A549 (cell line): Measurements from ENCODE around the gene COG5. TPM values are rescaled to one million over a fixed set of nuclear protein-coding genes. Genes with fewer than 3 reads are reported as not detected.

Experiments used
- ATAC-seq, 2 experiments: fragments of 200-7000 bp in 1 of 2; fragments of >200 bp in 1 of 2; cut with Nextera tagmentation in 1 of 2; cut with Tn5 transposase in 1 of 2; 3 replicates each; pipeline versions ENCODE4 v1.8.0 to v1.9.1; 2018 to 2020; ENCODE audit warnings: mild to moderate bottlenecking in 1 of 2, moderate library complexity in 1 of 2
- CTCF ChIA-PET: fragments of 300-600 bp; sonication (Branson Sonifier 250); formaldehyde crosslinking; extraction: SDS; loops from one replicate; lab custom pipeline; 2021; ENCODE audit warnings: antibody characterized with exemption, inconsistent platforms; lab: Yijun Ruan, JAX
- POLR2A ChIA-PET: fragments of 350-600 bp; formaldehyde crosslinking; extraction: SDS; loops from one replicate; lab custom pipeline; 2021; ENCODE audit warnings: antibody characterized with exemption, inconsistent platforms; lab: Yijun Ruan, JAX
- DNase-seq, 2 experiments: peaks; one replicate each; pipeline versions ENCODE4 v3.0.0 to v3.0.0-alpha.2; 2011 to 2016; ENCODE audit warnings: low read depth in 1 of 2, low spot score in 1 of 2
- FAIRE-seq: peaks from 2 replicates; lab custom pipeline; 2011; peaks lifted over from hg19 to GRCh38; lab: Jason Lieb, UNC
- H3K27ac ChIP-seq, 2 experiments: fragments of >200 bp; sonication (Bioruptor Twin); formaldehyde crosslinking; 3 replicates each; pipeline ENCODE4 v1.5.1; 2016 to 2017
- H3K4me1 ChIP-seq: fragments of >200 bp; sonication (Bioruptor Twin); formaldehyde crosslinking; 3 replicates; pipeline ENCODE4 v1.6.1; 2016
- H3K4me2 ChIP-seq: fragments of >200 bp; sonication (Bioruptor Twin); formaldehyde crosslinking; 3 replicates; pipeline ENCODE4 v1.6.1; 2016
- H3K4me3 ChIP-seq: fragments of >200 bp; sonication (Bioruptor Twin); formaldehyde crosslinking; 3 replicates; pipeline ENCODE4 v1.5.1; 2016
- H3K9me3 ChIP-seq: fragments of >200 bp; sonication (Bioruptor Twin); formaldehyde crosslinking; 3 replicates; pipeline ENCODE4 v1.6.1; 2016
- BHLHE40 ChIP-seq: IDR thresholded peaks from 2 replicates; pipeline ENCODE4 v1.6.1; 2012; ENCODE audit warnings: low read depth, low read length, inconsistent platforms
- CBX2 ChIP-seq: fragments of 200-600 bp; sonication (generic); IDR thresholded peaks from 2 replicates; pipeline ENCODE4 v1.6.1; 2016; ENCODE audit warnings: low read depth, mild to moderate bottlenecking, borderline replicate concordance
- CEBPB ChIP-seq, 2 experiments: fragments of >200 bp in 1 of 2; sonication (Bioruptor Twin) in 1 of 2; formaldehyde crosslinking in 1 of 2; IDR thresholded peaks; 2 replicates each; pipeline ENCODE4 v1.6.1; 2012 to 2016
- EHF ChIP-seq: fragments of 250-450 bp; sonication (Bioruptor Pico); IDR thresholded peaks from 2 replicates; pipeline ENCODE4 v1.5.0; 2020; ENCODE audit warnings: mild to moderate bottlenecking
- EHMT2 ChIP-seq: fragments of 200-600 bp; sonication (generic); IDR thresholded peaks from 2 replicates; pipeline ENCODE4 v1.6.1; 2016; ENCODE audit warnings: antibody characterized with exemption, low read depth, mild to moderate bottlenecking, moderate library complexity
- FOSB ChIP-seq: fragments of 250-450 bp; sonication (Bioruptor Pico); IDR thresholded peaks from 2 replicates; pipeline ENCODE4 v1.5.0; 2020; ENCODE audit warnings: mild to moderate bottlenecking, moderate library complexity
- FOXS1 ChIP-seq: fragments of 250-450 bp; sonication (Bioruptor Pico); IDR thresholded peaks from 2 replicates; pipeline ENCODE4 v1.5.0; 2020; ENCODE audit warnings: mild to moderate bottlenecking, moderate library complexity
- HOXA7 ChIP-seq: fragments of 250-450 bp; sonication (Bioruptor Pico); IDR thresholded peaks from 2 replicates; pipeline ENCODE4 v1.5.0; 2020; ENCODE audit warnings: mild to moderate bottlenecking, moderate library complexity
- HOXB13 ChIP-seq: fragments of 250-450 bp; sonication (Bioruptor Pico); IDR thresholded peaks from 2 replicates; pipeline ENCODE4 v1.5.0; 2020; ENCODE audit warnings: low read depth, mild to moderate bottlenecking, moderate library complexity
- JUNB ChIP-seq: fragments of >200 bp; sonication (Bioruptor Twin); formaldehyde crosslinking; IDR thresholded peaks from 2 replicates; pipeline ENCODE4 v1.6.1; 2016
- KDM1A ChIP-seq: fragments of 200-600 bp; sonication (generic); IDR thresholded peaks from 2 replicates; pipeline ENCODE4 v1.6.1; 2016; ENCODE audit warnings: low read depth, mild to moderate bottlenecking
- MAFK ChIP-seq: fragments of 450-650 bp; IDR thresholded peaks from 2 replicates; pipeline ENCODE4 v1.6.1; 2014; ENCODE audit not compliant: partially characterized antibody
- MYC ChIP-seq: IDR thresholded peaks from 2 replicates; pipeline ENCODE4 v1.6.1; 2012; ENCODE audit warnings: mild to moderate bottlenecking, inconsistent platforms, low read length, improper control_type of control experiment, borderline replicate concordance
- NR3C1 ChIP-seq: fragments of >200 bp; sonication (Bioruptor Twin); formaldehyde crosslinking; IDR thresholded peaks from 3 replicates; pipeline ENCODE4 v1.6.1; 2017
- POLR2AphosphoS2 ChIP-seq: conservative IDR thresholded peaks from 2 replicates; pipeline ENCODE4 v1.6.1; 2012; ENCODE audit warnings: low read length, improper control_type of control experiment, inconsistent platforms
- RFX5 ChIP-seq: fragments of 450-650 bp; IDR thresholded peaks from 2 replicates; pipeline ENCODE4 v1.7.1; 2014; ENCODE audit warnings: antibody characterized with exemption, mild to moderate bottlenecking, moderate library complexity
- SREBF2 ChIP-seq: fragments of 450-650 bp; IDR thresholded peaks from 2 replicates; pipeline ENCODE4 v1.6.1; 2014; ENCODE audit warnings: mild to moderate bottlenecking, moderate library complexity
- ZFP36 ChIP-seq: fragments of 450-650 bp; IDR thresholded peaks from 2 replicates; pipeline ENCODE4 v1.6.1; 2014; ENCODE audit warnings: borderline replicate concordance; ENCODE audit not compliant: partially characterized antibody
- ZNF302 ChIP-seq: fragments of 250-450 bp; sonication (Bioruptor Pico); IDR thresholded peaks from 2 replicates; pipeline ENCODE4 v1.9.0; 2021; ENCODE audit warnings: inconsistent platforms, mild to moderate bottlenecking, moderate library complexity
- ZSCAN20 ChIP-seq: fragments of 250-450 bp; sonication (Bioruptor Pico); IDR thresholded peaks from 2 replicates; pipeline ENCODE4 v1.8.0; 2022; ENCODE audit warnings: mild to moderate bottlenecking, moderate library complexity
- WGBS: methylation state at CpG from one replicate; pipeline ENCODE4 v1.1.6; 2017; ENCODE audit errors: missing lambda C conversion rate; 5-methylcytosine and 5-hydroxymethylcytosine counted together
- polyA plus RNA-seq, 4 experiments: library from polyadenylated mRNA; depleted of rRNA in 3 of 4; stranded (reverse); fragments of >200 nt; fragmentation: RNase III in 1 of 4; extraction: RNeasy Plus Mini Kit Qiagen cat#74134 plus additional on column Dnase treatment in 1 of 4; gene quantifications; 2 replicates in 3 of 4; 3 replicates in 1 of 4; pipeline ENCODE4 v1.2.3, GENCODE V29; 2011 to 2017
- TF ChIP-seq, protein P1 (sequence below): fragments of 150-350 bp; IDR thresholded peaks from 2 replicates; pipeline ENCODE4 v1.6.1; 2014; ENCODE audit warnings: low read depth, mild to moderate bottlenecking, low read length

The COG5 gene
- polyA plus RNA-seq, 2 of the 4 experiments (the other 2 are of a cell fraction): 22.5 to 44.0 TPM

DNA sequence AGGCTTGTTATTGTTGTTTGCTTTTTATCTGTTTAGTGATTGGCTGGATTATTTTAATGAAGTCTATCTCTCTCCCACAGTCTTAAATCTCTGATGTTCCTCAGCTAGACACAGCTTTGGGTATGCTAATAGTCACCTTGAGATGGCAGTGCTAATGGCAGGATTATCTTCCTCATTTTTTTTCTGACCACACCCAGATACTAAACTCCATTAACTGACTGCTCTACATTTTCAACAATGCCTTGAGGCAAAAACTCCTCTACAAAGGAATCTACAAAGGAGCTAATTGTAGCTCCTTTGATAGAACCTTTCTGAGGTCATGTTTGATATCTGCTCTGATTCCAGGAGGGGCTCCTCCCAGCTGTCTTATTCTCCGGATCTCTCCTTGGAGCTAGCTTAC lies 272.3 kb downstream of the COG5 start:
- ChIA-PET CTCF (no interaction called here), POLR2A (interaction anchor here (0.6 kb wide), 1 partner anchor 584 kb away, joined by 8 read pairs; no protein-coding TSS in a partner anchor)
- DNase-seq (no peak), ATAC-seq (no peak), FAIRE-seq (no peak)
- TF ChIP-seq NR3C1 (no peak), KDM1A (no peak), ZNF302 (CRISPR knock-in tag) (no peak)
- no peaks in the 10 kb centered on the region for H3K4me1 ChIP-seq
- no peak overlapping the region for H3K4me3 ChIP-seq
- 0 out of 3 replicates have a peak, but pooled peaks cover 2% of the 10 kb centered on the region for H3K9me3 ChIP-seq
- WGBS: 71% methylated on average over 1 of the region's 1 CpG
- no peak overlapping the region for H3K4me2 ChIP-seq
- H3K27ac ChIP-seq: no peak overlapping the region

DNA sequence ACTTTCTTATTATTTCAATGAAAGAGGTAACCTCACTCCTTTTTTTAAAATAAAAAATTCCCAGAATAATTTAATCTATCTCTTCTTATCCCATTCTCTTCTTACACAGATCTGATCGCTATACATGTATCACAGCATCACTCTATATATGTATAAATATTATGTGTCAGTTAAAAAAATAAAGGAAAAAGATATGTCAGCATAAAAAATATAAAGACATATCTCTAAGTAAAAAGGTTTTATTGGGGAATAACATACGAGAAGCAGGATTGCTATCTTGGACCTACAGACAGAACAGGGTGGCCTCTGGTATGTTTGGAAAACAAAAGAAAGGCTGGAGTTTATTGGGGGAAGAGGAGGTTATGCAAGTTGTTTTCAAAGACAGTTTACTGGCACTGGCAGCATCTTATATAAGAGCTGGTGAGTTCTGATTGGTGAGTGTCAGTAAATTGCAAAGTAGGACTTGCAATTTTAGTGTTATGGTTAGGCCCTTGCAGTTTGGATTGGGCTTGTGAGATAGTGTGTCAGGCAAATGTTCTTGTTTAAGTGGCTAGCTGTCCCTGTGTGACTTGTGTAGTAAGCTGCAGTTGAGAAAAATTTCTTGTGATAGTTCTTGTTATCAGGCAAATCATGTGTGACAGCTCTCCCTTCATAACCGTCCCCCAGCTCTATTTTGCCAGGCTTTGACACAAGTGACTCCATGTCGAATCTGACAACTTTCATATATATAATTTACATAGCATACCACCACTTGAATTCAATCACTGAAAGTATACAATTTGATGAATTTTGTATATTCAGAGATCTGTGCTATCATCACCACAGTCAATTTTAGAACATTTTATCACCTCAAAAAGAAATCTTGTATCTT lies 276.7 kb downstream of the COG5 start:
- ChIA-PET POLR2A (no interaction called here), CTCF (interaction anchor here (0.7 kb wide), 1 partner anchor 11 kb away, joined by 5 read pairs; no protein-coding TSS in a partner anchor)
- FAIRE-seq: no peak
- WGBS: 91% methylated on average over 4 of the region's 4 CpGs
- Histone ChIP-seq H3K9me3 (0 out of 3 replicates have a peak, but pooled peaks cover 2% of the 10 kb centered on the region), H3K4me1 (no peaks in the 10 kb centered on the region), H3K4me3 (no peak overlapping the region), H3K27ac (no peak overlapping the region), H3K4me2 (no peak overlapping the region)
- TF ChIP-seq EHMT2: no peak
- TF ChIP-seq MAFK: peak; percentile 75
- no peak for DNase-seq
- no peak for ATAC-seq

DNA sequence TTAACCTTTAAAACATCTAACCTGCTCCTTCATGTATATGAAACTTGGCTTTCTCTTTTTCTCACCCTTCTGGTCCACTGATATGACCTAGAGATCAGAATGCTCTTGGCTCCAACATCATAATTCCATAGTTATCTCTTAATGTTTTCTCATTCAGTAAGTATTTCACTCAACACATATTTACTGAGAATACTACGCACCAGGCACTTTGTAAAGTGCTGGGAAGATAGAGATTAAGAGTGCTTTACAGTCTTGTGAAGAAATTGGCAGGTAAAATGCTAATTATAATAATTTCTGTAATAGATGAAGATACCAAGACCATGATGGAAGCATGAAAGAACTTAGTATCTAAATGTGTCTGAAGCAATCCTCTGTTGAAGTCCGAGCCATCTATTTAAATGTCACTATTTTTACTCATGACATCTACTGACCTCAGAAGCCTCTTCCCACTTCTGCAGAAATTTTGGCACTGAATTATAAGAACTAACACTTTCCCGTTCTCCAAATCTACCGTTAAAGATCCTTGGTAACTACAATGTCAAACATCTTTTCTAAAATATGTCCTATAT lies 278.7 kb downstream of the COG5 start:
- WGBS: 94% methylated on average over 4 of the region's 4 CpGs
- CTCF ChIA-PET: no interaction called here
- POLR2A ChIA-PET: no interaction called here
- ATAC-seq (no peak), DNase-seq (no peak), FAIRE-seq (no peak)
- TF ChIP-seq HOXB13 (no peak), NR3C1 (no peak), POLR2AphosphoS2 (no peak), MYC (no peak), ZSCAN20 (no peak), SREBF2 (no peak), JUNB (no peak), BHLHE40 (no peak), FOSB (CRISPR knock-in tag) (no peak), CEBPB (IDR thresholded peaks at IDR 0.05) (no peak), EHF (CRISPR knock-in tag) (no peak), ZFP36 (no peak), FOXS1 (no peak), HOXA7 (CRISPR knock-in tag) (no peak), RFX5 (no peak), CBX2 (no peak)
- TF ChIP-seq, protein P1, sequence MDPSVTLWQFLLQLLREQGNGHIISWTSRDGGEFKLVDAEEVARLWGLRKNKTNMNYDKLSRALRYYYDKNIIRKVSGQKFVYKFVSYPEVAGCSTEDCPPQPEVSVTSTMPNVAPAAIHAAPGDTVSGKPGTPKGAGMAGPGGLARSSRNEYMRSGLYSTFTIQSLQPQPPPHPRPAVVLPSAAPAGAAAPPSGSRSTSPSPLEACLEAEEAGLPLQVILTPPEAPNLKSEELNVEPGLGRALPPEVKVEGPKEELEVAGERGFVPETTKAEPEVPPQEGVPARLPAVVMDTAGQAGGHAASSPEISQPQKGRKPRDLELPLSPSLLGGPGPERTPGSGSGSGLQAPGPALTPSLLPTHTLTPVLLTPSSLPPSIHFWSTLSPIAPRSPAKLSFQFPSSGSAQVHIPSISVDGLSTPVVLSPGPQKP: no peak
- Histone ChIP-seq H3K4me1 (no peaks in the 10 kb centered on the region), H3K4me3 (no peak overlapping the region), H3K27ac (no peak overlapping the region), H3K9me3 (no peaks in the 10 kb centered on the region), H3K4me2 (no peak overlapping the region)
